ENCODE measurements around the gene LRRC4.

The LRRC4 gene

DNA sequence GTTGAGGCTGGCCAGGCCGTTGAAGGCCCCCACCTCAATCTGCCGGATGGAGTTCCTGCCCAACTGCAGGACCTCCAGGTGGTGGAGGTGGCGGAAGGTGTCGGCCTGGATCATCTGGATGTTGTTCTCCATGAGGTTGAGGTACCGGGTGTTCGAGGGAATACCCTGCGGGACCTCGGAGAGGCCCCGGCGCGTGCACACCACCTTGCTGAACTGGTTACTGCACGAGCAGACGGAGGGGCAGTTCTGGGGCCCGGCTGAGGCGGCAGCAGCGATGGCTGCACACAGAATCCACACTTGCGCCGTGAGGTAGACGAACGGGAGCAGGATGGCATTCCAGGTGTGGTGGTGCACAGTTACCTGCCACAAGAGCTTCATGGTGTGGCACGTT is 979 bp downstream of the LRRC4 start:
- DNase-seq = no peak

- no peak for DNase-seq
Measured at GRCh38 chr7:128029405-128029995, 1.7 kb downstream of the LRRC4 start.

GRCh38 chr7:128027485-128027980 is 3.7 kb downstream of the LRRC4 start:
- no peak for DNase-seq

DNA sequence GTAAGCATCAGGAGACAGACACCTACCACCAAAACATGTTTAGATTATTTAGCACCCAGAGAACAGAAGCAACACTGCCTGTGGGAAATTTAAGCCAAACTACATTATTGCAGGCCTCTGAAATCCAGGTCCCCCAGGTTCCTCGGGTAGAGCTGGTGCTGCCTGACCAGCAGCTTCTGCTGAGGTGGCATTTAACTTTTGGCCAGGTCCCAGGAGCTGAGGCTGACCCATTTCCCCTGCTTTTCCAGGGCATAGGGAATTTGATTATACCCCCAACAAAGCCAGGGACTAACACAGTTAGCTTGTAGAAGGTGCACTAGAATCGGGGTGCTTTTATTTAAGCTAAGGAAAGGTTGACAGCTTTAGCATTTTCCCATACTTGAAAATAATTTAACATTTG is 4.7 kb downstream of the LRRC4 start:
- DNase-seq = no peak

- no peak for DNase-seq
Measured at GRCh38 chr7:128025819-128026218, 5.4 kb downstream of the LRRC4 start.

GRCh38 chr7:128025380-128025779 is 5.9 kb downstream of the LRRC4 start:
- DNase-seq = no peak

DNA sequence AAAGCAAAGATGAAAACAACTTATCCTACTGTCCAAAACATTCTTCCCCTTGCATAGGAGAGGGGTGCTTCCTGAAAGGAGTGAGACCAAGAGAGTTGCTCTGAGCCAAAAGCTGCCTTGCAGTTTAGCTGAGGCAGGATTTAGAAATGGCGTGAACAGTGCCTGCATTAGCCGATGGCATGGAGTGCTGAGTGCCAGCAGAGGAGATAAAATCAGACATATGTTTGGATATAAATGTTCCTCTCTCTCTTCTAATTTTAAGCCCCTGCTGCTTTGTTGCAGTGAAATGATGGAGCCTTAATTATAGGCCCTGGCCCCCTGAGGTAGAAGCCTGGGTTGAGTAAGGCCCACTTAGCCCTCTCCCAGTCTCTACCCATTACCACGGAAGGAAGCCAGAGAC is 7.1 kb downstream of the LRRC4 start:
- DNase-seq = no peak

DNA sequence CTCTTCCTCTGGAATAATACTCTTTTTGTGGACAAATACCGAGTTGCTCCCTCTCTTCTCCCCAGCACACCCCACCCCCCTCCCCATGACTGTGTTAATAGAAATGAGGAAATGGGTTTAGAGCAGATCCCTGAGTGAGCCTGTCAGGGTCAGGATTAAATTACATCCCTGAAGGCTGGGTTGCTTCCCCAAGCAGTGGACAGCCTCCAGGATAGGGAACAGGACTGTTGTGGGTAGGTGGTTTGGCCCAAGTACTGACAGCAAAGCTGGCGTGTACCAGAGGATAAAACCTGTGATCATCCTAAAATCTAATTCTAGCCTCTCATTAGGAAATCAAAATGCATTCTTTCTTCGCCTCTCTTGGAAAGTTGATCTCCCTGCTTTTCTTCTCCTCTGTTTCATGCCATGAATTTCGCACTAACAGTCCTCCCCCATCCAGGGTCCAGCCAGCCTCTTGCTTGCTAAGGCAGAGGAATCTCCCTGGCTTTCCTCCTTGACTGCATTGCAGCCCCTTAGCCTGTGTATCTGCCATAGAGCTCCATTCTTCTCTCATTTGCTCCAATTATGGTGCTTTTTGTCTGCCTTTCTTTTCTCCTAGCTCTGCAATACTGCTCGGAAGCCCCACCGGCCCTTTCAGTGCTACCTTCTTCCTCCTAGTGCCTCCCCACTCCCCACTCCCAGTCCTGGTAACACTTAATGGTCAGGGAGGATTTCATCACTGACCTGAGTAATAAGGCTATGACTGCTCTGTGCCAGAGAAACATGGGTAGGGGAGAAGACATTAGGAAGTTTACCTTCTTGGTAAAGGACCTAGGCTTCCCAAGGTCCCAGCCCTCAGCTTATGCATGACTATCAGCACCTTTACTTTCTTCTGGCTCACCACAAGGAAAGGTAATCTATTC is 8.4 kb downstream of the LRRC4 start:
- no peak for DNase-seq

DNA sequence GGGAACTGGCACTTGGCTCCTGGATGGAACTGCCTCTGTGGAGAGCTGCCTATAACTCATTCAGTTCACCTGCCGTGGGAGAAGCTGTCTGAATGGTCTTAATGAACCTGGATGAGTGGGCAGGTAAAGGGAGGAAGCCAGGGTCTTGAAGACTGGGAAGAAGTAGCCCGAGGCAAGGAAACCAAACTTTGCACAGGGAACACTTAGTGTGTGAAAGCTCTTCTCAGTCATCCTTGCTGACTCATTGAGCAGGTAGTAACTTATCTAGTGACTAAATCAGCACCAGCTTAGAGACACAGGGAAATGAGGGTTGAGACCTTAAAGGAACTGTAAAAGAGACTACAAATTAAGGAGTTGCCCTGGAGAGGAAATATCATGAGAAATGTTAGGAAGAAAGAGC is 9.9 kb downstream of the LRRC4 start:
- DNase-seq = no peak

- no peak for DNase-seq
Measured at GRCh38 chr7:128020159-128020558, 11.1 kb downstream of the LRRC4 start.

DNA sequence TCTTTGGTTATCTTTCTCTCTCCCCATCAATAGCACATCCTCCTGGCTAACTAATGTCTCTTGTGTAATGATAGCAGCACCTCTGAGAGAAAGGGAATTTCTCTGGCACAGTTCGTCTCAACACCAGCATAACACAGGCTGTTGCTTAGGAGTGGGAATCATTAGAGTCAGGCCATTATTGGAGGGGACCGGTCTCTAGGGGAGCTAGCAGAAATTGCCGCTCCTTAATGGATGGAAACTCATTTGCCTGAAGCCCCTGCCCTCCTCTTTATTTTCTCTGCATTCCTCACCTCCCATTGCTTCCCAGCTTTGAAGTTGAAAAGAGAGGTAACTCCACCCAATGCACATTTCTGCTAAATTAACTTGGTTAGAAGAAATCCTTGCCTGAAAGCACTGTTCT is 11.9 kb downstream of the LRRC4 start:
- no peak for DNase-seq

DNA sequence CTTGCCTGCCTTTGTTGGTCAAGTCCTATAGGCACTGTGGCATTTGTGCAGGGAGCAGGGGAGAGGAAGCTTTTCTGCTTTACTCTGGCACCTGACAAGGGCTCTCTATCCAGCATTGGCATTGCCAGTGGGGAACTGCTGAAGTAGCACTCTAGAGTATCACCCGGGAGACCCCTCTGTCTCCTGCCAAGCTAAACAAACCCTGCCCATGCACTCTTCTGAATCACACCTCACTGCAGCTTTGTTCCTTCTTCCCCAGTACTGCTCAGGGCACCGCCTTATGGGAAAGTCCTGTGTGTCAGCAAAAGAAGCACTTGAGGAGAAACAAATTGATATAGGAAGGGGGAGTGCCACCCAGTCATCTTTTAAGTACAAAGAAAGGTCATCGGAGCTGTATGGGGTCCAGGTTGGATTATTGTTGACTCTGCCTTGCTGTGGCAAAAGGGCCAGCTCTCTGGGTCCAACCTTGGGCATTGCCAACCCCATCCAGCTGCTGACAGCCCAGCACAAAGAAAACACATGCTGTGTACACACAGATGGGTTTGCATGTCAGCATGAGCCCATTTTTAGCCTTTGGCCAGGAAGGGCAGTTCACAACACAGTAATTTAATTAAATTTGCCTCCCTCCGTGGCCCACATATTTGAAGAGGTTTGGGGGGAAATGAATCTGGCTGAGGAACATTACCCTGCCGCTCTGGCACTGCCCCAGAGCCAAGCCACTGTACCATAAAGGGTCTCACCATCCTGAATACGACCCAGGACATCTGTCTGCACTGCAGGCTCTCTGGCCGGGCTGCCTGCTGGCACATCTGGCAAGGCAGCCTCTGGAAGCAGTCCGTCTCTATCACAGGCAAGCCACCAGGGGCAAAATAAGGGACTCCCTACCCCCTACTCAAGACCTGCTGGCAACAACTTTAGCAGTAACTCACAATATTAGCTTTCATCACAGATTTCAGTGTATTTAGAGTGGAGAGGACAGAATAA is 13.1 kb downstream of the LRRC4 start:
- DNase-seq = peak; percentile 93

DNA sequence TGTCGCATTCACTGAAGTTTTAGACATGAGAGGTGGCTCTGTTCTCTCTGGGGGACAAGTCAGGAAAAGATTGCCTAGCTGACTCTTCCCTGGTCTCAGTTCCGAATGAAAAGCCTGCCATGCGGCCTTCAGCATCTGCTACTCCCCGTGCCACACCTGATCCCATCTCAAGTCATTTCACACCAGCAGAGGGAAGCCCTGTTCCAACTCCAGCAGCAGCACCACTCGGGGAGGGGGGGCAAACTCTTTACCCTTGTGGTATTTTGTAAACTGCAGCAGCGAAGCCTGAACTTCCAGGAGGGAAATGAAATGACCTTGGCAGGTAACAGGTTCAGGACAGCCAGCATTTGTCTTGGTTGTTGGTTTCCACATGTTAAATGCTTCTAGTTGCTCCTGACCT is 13.8 kb downstream of the LRRC4 start:
- no peak for DNase-seq

DNA sequence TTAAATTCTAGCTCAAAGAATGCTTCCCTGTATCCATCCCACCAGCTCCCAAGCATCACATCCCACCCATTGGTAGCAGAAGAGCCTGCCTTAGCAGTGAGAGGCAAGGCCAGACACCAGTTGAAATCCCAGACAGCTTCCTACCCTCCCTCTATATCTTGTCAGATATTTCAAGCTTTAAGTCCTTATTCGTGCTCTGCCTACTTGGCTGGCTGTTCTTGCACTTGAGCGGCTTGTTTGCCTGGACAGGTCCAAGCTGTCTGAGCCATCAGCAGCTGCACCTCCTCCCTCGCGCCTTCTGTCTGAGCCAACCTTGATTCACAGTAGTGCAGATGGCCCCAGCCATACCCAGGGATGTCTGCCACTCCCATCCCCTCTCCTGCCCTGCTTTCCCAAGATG is 16.4 kb downstream of the LRRC4 start:
- no peak for DNase-seq

DNA sequence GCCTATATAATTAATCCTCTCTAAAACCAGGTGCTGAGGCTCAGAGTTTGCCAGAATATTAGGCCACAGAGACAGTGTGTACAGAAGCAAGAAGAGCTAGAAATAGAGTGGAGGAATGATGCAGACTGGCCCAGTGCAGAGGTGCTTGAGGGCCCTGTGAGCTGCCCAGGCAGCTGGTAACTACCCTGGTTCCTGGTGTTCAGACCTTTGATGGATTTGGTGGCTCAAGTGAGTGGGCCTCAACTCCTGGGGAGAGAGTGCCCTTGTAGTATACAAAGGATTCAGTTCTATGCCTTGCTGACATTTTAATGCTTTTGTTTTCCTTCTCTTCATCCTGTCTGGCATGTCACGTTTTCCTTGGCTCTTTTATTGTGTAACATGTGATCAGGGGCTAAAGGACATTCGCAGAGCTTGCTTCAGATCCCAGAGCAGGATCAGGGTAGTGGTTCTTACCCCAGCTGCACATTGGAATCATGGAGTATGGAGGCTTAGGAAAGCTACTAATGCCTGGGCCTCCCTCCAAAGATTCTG is 20.0 kb downstream of the LRRC4 start:
- no peak for DNase-seq

DNA sequence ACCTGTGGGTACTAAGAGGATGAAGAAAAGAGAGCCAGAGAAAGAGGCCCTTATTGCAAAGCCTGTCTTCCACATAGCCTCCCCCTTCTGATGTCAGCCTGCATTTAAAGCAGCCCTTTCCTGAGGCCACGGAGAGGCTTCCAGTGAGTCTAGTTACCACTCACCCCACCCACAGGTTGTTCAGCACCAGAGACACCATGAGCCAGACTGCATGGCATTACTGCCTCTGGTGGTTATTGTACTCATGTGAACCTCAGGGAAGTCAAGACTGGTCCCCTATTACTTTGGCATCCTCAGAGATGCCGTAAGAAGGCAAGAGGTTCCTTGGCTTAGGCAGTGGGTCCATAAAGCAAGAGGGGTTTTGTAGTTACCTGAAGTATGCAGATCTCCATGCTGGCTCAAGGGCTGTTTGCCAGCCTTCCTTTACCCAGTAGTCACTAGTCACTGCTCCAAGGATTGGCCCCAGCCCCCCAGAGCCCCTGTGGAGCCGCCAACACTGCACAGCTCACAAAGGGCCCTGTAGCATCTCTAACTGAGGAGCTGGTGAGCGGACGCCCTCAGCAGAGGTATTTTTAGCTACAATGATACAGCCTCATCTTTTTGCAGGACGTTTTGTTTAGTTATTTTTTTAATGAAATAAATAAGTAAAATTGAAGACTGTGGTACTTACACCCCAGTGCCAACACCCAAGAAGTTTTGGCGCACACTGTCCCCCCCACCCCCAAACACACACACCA is 20.7 kb downstream of the LRRC4 start:
- no peak for DNase-seq

GRCh38 chr7:128008744-128009143 is 22.5 kb downstream of the LRRC4 start:
- no peak for DNase-seq

DNA sequence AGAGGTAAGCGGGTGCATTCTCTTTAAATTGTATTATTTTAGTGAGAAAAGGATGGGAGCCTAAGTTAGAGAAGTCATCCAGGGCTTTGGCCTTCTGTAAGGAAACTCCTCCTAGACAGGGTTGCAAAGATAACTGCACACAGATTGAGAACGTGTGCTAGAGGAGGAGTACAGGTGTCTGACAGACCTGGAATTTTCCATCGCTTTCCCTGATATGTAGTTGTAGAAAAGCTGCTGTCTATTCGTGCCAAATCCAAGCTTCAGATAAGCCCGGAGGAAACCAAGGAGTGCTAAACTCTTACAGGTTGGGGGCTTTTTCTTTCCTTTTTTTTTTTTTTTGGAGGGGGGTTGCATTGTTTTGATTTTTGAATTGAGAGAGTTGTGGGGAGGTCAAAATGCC is 23.1 kb downstream of the LRRC4 start:
- DNase-seq = no peak

GRCh38 chr7:128007303-128007680 is 23.9 kb downstream of the LRRC4 start:
- no peak for DNase-seq

DNA sequence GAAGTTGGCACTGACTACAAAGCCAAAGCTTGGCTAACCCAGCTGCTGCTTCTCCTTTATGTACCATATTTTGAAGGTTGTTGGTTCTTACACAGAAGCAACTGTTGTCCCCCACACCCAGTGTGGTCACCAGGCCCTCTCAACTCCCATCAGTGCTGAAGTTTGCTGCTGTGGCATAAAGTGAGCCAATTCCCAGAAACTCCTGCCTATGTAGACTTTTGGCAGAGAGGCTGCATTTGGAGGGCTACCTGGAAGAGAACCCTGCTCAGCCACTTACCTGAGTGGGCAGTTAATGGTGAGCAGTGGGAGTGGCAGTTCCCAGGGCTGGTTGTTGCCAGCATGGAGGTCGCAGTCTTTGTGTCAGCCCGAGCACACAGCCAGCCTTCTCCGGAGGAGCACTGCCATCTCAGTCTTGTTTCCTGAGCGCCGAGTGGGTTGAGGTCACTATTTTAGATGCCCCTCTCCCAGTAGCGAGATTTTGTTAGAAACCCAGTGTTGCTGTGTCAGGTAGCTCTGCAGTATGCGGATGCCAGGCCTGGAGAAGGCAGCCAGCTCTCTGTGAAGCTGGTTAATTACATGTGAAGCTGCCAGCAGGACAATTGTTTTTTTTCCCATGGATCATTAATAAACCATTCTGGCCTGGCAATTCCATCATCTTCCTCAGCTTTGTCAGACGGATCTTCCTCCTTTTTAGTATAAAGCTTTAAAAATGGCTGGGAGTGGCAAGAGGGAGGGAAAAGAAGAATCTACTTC is 24.5 kb downstream of the LRRC4 start:
- DNase-seq = no peak

- DNase-seq = no peak
Measured at GRCh38 chr7:128005759-128006159, 25.5 kb downstream of the LRRC4 start.

GRCh38 chr7:128005117-128005516 is 26.1 kb downstream of the LRRC4 start:
- DNase-seq = peak; percentile 69
